ENCODE results near the gene USP44. TPM values are rescaled to one million over a fixed set of nuclear protein-coding genes. Genes with fewer than 3 reads are reported as not detected.

USP44 gene
- total RNA-seq, 1 experiment from 2014 or later = 0.17 TPM

GRCh38 chr12:95497031-95497430, 54.2 kb downstream of the USP44 start:
- Histone ChIP-seq H2AFZ (ENCODE audit: low read depth, low read length, poor library complexity, severe bottlenecking) (no peak overlapping the region), H3K4me2 (ENCODE audit: low read length) (no peak overlapping the region), H3K4me1 (ENCODE audit: control insufficient read depth in 1 of 2, insufficient read depth in 2 of 2, low read length in 2 of 2) (no peaks in the 10 kb centered on the region), H3K36me3 (ENCODE audit: control insufficient read depth in 1 of 2, insufficient read depth in 2 of 2, low read length in 2 of 2) (peaks cover 35 to 63% of the 10 kb centered on the region in 2 experiments), H3K9ac (ENCODE audit: low read length) (no peak overlapping the region), H3K79me2 (ENCODE audit: insufficient read depth, low read length) (peaks cover 79% of the 10 kb centered on the region), H3K9me3 (ENCODE audit: control insufficient read depth in 1 of 2, insufficient read depth in 1 of 2, low read depth in 1 of 2, low read length in 2 of 2) (no peaks in the 10 kb centered on the region), H3K27ac (ENCODE audit: low read depth, low read length) (no peak overlapping the region), H3K9me2 (ENCODE audit: insufficient read depth) (no peaks in the 10 kb centered on the region), H4K20me1 (ENCODE audit: insufficient read depth) (peaks cover 7% of the 10 kb centered on the region; the same call in 1 of the 2 replicates), H3K27me3 (ENCODE audit: insufficient read depth, low read length) (no peaks in the 10 kb centered on the region), H3K4me3 (replicated peaks in 1 of 2; ENCODE audit: low read depth in 1 of 2, low read length in 2 of 2) (no peak overlapping the region)
- TF ChIP-seq TCF7L2 (IDR thresholded peaks at IDR 0.05; ENCODE audit: borderline replicate concordance, extremely low read depth, insufficient read depth, insufficient read length) (no peak), POLR2AphosphoS5 (IDR thresholded peaks at IDR 0.05; ENCODE audit: low read depth, low read length) (no peak), CTCF (IDR thresholded peaks at IDR 0.05 in 2 of 3, conservative IDR thresholded peaks at IDR 0.05 in 1 of 3; ENCODE audit: borderline replicate concordance in 1 of 3, insufficient read depth in 1 of 3, low read depth in 2 of 3, low read length in 2 of 3) (no peak)
- no peak for ATAC-seq
- intact Hi-C loops (cut with micrococcal nuclease) = no loop called here
- ChIA-PET POLR2A (no interaction called here), RAD21 (ENCODE audit: low non-redundant PET in 1 of 2, low total read pairs in 2 of 2, uncharacterized antibody in 2 of 2, unreplicated experiment in 2 of 2) (no interaction called here), CTCF (no interaction called here)
- no TSS peak for BruUV-seq (replicated peaks)
- no peak for DNase-seq (ENCODE audit: low read depth, low spot score)

GRCh38 chr12:95495433-95495832, 55.8 kb downstream of the USP44 start:
- Histone ChIP-seq H3K27ac (ENCODE audit: low read depth, low read length) (no peak overlapping the region), H3K9me3 (ENCODE audit: control insufficient read depth in 1 of 2, insufficient read depth in 1 of 2, low read depth in 1 of 2, low read length in 2 of 2) (no peaks in the 10 kb centered on the region), H3K4me2 (ENCODE audit: low read length) (no peak overlapping the region), H3K79me2 (ENCODE audit: insufficient read depth, low read length) (peaks cover 79% of the 10 kb centered on the region), H2AFZ (ENCODE audit: low read depth, low read length, poor library complexity, severe bottlenecking) (no peak overlapping the region), H3K9me2 (ENCODE audit: insufficient read depth) (no peaks in the 10 kb centered on the region), H3K9ac (ENCODE audit: low read length) (no peak overlapping the region), H3K27me3 (ENCODE audit: insufficient read depth, low read length) (no peaks in the 10 kb centered on the region), H3K36me3 (ENCODE audit: control insufficient read depth in 1 of 2, insufficient read depth in 2 of 2, low read length in 2 of 2) (peaks cover 35 to 65% of the 10 kb centered on the region in 2 experiments), H3K4me3 (replicated peaks in 1 of 2; ENCODE audit: low read depth in 1 of 2, low read length in 2 of 2) (no peak overlapping the region), H4K20me1 (ENCODE audit: insufficient read depth) (peaks cover 6% of the 10 kb centered on the region; the same call in 1 of the 2 replicates), H3K4me1 (ENCODE audit: control insufficient read depth in 1 of 2, insufficient read depth in 2 of 2, low read length in 2 of 2) (no peaks in the 10 kb centered on the region)
- ATAC-seq (no peak), DNase-seq (ENCODE audit: low read depth, low spot score) (no peak)
- intact Hi-C loops (cut with micrococcal nuclease) = no loop called here
- TF ChIP-seq FOSL1 (IDR thresholded peaks at IDR 0.05; ENCODE audit: low read depth) (no peak), SIN3A (IDR thresholded peaks at IDR 0.05; ENCODE audit: low read depth) (no peak), EGR1 (IDR thresholded peaks at IDR 0.05; ENCODE audit: low read depth) (no peak)
- ChIA-PET RAD21 (ENCODE audit: low non-redundant PET in 1 of 2, low total read pairs in 2 of 2, uncharacterized antibody in 2 of 2, unreplicated experiment in 2 of 2) (no interaction called here), CTCF (no interaction called here), POLR2A (no interaction called here)
- BruUV-seq (replicated peaks) = no TSS peak
